ENCODE data around the gene CKAP2L. TPM values are rescaled to one million over a fixed set of nuclear protein-coding genes. Genes with fewer than 3 reads are reported as not detected.

Gene CKAP2L
- polyA plus RNA-seq, 1 experiment = 4.4 TPM

DNA sequence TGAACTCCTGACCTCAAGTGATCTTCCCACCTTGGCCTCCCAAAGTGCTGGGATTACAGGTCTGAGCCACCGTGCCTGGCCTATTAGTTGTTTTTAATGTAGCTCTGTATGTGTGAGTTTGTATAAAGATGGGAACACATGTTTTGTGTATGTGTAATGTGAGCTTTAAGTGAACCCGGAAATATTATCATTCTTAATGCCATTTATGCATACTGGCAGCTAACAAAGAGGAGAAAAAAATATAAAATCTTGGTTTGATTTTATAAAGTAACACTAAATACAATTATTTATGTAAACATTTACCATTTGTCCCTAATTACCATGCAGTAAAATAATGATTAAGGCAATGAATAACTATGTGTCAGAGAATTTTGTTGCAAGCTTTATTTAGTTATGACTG lies 9.1 kb upstream of the CKAP2L start:
- no peak overlapping the region for H3K27ac ChIP-seq (ENCODE audit: low read depth, low read length)
- DNase-seq (ENCODE audit: low read depth, low spot score) = no peak
- H3K27me3 ChIP-seq (ENCODE audit: control insufficient read depth, insufficient read depth, low read length) = no peaks in the 10 kb centered on the region
- H3K4me3 ChIP-seq (ENCODE audit: low read depth, low read length) = no peak overlapping the region
- ChIA-PET CTCF (interaction anchor here (0.7 to 2.1 kb wide), 5 partner anchors 24 to 185 kb away, joined by 4 to 11 read pairs (median 5); no protein-coding TSS in a partner anchor), POLR2A (no interaction called here)
- H3K9me3 ChIP-seq (ENCODE audit: control insufficient read depth, insufficient read depth, low read length) = no peaks in the 10 kb centered on the region
- TF ChIP-seq, protein P1, sequence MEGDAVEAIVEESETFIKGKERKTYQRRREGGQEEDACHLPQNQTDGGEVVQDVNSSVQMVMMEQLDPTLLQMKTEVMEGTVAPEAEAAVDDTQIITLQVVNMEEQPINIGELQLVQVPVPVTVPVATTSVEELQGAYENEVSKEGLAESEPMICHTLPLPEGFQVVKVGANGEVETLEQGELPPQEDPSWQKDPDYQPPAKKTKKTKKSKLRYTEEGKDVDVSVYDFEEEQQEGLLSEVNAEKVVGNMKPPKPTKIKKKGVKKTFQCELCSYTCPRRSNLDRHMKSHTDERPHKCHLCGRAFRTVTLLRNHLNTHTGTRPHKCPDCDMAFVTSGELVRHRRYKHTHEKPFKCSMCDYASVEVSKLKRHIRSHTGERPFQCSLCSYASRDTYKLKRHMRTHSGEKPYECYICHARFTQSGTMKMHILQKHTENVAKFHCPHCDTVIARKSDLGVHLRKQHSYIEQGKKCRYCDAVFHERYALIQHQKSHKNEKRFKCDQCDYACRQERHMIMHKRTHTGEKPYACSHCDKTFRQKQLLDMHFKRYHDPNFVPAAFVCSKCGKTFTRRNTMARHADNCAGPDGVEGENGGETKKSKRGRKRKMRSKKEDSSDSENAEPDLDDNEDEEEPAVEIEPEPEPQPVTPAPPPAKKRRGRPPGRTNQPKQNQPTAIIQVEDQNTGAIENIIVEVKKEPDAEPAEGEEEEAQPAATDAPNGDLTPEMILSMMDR (IDR thresholded peaks at IDR 0.05; ENCODE audit: low read depth, low read length) = no peak

DNA sequence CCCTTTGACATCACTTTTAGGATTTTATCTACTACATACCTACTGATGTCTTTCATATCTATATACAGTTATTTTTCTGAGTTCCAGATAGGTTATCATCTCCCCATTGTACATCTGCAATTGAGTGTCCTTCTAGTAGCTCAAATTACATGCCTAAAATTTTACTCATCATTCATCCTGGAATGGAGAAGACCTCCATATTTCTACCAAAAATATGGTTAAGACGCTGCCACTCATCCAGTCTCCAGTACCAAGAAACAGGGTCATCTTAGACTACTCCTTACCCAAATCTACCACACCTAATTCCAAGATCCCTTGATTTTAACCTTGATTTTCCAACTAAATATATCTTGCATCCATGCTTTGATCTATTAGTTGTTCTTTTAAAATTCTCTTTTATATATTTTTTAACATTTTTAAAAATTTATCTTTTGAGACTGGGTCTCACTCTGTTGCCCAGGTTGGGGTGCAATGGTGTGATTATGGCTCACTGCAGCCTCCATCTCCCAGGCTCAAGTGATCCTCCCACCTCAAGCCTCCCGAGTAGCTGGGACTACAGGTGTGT lies 8.6 kb upstream of the CKAP2L start:
- H3K27me3 ChIP-seq (ENCODE audit: control insufficient read depth, insufficient read depth, low read length) = no peaks in the 10 kb centered on the region
- TF ChIP-seq, protein P1 (IDR thresholded peaks at IDR 0.05; ENCODE audit: low read depth, low read length) = no peak
- DNase-seq (ENCODE audit: low read depth, low spot score) = no peak
- H3K27ac ChIP-seq (ENCODE audit: low read depth, low read length) = no peak overlapping the region
- POLR2A ChIA-PET = no interaction called here
- no peak overlapping the region for H3K4me3 ChIP-seq (ENCODE audit: low read depth, low read length)
- CTCF ChIA-PET = interaction anchor here (0.7 to 2.1 kb wide), 5 partner anchors 24 to 186 kb away, joined by 4 to 11 read pairs (median 5); no protein-coding TSS in a partner anchor
- H3K9me3 ChIP-seq (ENCODE audit: control insufficient read depth, insufficient read depth, low read length) = no peaks in the 10 kb centered on the region

DNA sequence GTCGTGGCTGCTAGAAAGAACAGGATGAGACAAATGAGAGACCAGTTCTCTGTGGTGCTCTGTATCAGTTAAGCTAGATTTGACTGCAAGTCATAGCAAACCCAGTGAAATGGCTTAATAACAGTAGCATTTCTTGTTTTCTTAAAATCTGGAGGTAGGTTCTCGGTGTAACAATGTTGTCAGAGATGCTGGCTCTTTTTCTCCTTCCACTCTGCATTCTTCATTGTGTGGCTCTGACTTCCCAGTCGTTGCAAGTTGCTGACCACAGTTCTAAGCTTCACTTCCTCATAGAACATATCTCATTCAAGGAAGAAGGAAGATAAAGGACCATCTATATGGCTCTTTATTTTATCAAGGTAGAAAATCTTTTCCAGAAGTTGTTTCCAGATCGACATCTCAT lies 7.9 kb upstream of the CKAP2L start:
- CTCF ChIA-PET = interaction anchor here (1.3 to 2.1 kb wide), 2 partner anchors 23 to 187 kb away, joined by 5 to 11 read pairs; no protein-coding TSS in a partner anchor
- DNase-seq (ENCODE audit: low read depth, low spot score) = no peak
- H3K4me3 ChIP-seq (ENCODE audit: low read depth, low read length) = no peak overlapping the region

DNA sequence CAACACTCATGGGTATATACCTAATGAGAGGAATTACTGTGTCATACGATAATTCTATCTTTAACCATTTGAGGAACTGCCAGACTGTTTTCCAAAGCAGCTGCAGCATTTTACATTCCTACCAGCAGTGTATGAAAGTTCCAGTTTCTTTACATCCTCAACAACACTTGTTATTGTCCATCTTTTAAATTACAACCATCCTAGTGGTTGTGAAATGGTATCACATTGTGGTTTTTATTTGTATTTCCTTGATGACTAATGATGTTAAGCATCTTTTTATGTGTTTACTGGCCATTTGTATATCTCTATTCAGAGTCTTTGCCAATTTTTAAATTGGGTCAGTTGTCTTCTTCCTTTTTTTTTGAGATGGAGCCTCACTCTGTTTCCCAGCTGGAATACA lies 4.0 kb upstream of the CKAP2L start:
- Histone ChIP-seq H3K27ac (ENCODE audit: low read depth, low read length) (no peak overlapping the region), H3K27me3 (ENCODE audit: control insufficient read depth, insufficient read depth, low read length) (no peaks in the 10 kb centered on the region), H3K9me3 (ENCODE audit: control insufficient read depth, insufficient read depth, low read length) (no peaks in the 10 kb centered on the region; the same call in 1 of the 2 replicates), H3K4me3 (ENCODE audit: low read depth, low read length) (no peak overlapping the region)
- ChIA-PET POLR2A (no interaction called here), CTCF (interaction anchor here (1.2 to 1.8 kb wide), 2 partner anchors 19 to 174 kb away, joined by 3 to 6 read pairs; no protein-coding TSS in a partner anchor)
- TF ChIP-seq, protein P1 (IDR thresholded peaks at IDR 0.05; ENCODE audit: low read depth, low read length) = no peak
- no peak for DNase-seq (ENCODE audit: low read depth, low spot score)

More for the DNA sequence above, 7.9 kb upstream of the CKAP2L start:
- POLR2A ChIA-PET = no interaction called here
- H3K9me3 ChIP-seq (ENCODE audit: control insufficient read depth, insufficient read depth, low read length) = no peaks in the 10 kb centered on the region
- TF ChIP-seq, protein P1 (IDR thresholded peaks at IDR 0.05; ENCODE audit: low read depth, low read length) = no peak
- H3K27me3 ChIP-seq (ENCODE audit: control insufficient read depth, insufficient read depth, low read length) = no peaks in the 10 kb centered on the region
- no peak overlapping the region for H3K27ac ChIP-seq (ENCODE audit: low read depth, low read length)

DNA sequence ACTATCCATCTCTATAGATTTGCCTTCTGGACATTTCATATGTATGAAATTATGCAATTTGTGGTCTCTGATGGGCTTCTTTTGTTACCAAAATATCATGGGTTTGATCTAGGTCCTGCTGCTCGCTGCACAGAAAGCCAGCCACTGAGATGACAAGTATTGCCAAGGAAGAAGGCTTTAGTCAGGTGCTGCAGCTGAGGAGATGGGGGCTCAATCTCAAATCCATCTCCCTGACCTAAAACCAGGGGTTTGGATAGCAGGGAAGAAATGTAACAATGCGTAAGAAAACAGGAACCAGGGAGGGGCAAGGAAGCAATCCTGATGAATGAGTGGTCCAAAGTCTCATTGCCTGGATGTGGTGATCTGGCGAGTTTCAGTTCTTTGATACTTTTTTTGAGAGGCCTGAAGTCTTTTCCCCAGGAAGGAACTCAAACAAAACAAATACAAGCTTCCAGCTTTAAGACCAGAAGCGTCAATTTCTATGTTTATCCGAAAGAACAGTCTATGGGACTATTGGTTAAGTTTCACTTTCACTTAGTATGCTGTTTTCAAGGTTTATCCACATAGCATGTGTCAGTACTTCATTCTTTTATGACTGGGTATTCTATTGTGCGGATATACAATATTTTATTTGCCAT lies 3.4 kb upstream of the CKAP2L start:
- H3K27ac ChIP-seq (ENCODE audit: low read depth, low read length) = no peak overlapping the region
- H3K9me3 ChIP-seq (ENCODE audit: control insufficient read depth, insufficient read depth, low read length) = no peaks in the 10 kb centered on the region; the same call in 1 of the 2 replicates
- no peaks in the 10 kb centered on the region for H3K27me3 ChIP-seq (ENCODE audit: control insufficient read depth, insufficient read depth, low read length)
- TF ChIP-seq, protein P1 (IDR thresholded peaks at IDR 0.05; ENCODE audit: low read depth, low read length) = no peak
- ChIA-PET CTCF (no interaction called here), POLR2A (no interaction called here)
- no peak for DNase-seq (ENCODE audit: low read depth, low spot score)
- no peak overlapping the region for H3K4me3 ChIP-seq (ENCODE audit: low read depth, low read length)
